HepG2 (cell line): ENCODE measurements around the gene ADARB1.

Experiments
- NFE2L2 ChIP-seq: fragments of 150-350 bp; IDR thresholded peaks from 2 replicates; pipeline ENCODE4 v1.6.1; 2014; ENCODE audit warnings: low read length
- POLR2AphosphoS5 ChIP-seq: IDR thresholded peaks from 2 replicates; pipeline ENCODE4 v1.6.1; 2012; ENCODE audit warnings: low read depth, low read length
- ZNF747 ChIP-seq: sonication (generic); formaldehyde crosslinking; IDR thresholded peaks from 2 replicates; pipeline ENCODE4 v1.8.1; 2023; ENCODE audit warnings: missing genetic modification reagents, mild to moderate bottlenecking, borderline replicate concordance
- TF ChIP-seq, protein P1 (sequence below): sonication (generic); formaldehyde crosslinking; IDR thresholded peaks from 2 replicates; pipeline ENCODE4 v1.8.1; 2023; ENCODE audit warnings: mild to moderate bottlenecking, inconsistent platforms, moderate library complexity, missing genetic modification reagents, borderline replicate concordance

DNA sequence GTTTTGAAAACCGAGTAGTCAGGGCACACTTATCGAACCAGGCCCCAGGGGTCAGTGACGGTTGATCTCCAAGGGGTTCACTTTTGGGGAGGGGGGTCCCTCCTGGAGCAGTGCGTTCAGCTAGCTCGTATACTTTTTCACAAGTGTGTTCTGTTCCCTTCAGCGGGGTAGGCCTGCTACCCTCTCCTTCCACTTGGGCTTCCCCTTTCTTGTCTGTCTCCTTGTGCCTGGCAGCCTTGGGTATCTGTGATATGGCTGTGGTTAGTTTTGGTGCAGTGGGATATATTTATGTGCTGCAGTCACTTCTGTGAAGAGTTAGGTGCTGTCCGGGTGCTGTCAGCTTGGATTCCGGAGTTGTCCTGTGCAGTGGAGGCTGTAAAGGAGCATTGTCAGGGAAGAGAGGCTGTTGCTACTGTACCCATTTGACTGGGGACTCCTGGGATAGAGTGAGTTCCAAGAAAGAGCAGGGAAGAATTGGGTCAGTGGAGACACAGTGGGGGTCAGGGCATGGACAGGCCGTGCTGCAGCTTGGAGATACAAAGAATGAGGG, 29.7 kb downstream of the ADARB1 start:
- no peak for TF ChIP-seq NFE2L2
- TF ChIP-seq POLR2AphosphoS5 = no peak
- TF ChIP-seq, protein P1, sequence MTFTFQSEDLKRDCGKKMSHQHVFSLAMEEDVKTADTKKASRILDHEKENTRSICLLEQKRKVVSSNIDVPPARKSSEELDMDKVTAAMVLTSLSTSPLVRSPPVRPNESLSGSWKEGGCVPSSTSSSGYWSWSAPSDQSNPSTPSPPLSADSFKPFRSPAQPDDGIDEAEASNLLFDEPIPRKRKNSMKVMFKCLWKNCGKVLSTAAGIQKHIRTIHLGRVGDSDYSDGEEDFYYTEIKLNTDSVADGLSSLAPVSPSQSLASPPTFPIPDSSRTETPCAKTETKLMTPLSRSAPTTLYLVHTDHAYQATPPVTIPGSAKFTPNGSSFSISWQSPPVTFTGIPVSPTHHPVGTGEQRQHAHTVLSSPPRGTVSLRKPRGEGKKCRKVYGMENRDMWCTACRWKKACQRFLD = no peak
- no peak for TF ChIP-seq ZNF747
